RWPE2 (cell line): ENCODE measurements around the gene CDH4.

Experiments
- ATAC-seq: fragments of 200-7000 bp; cut with Tn5 transposase; 3 replicates; pipeline ENCODE4 v1.9.1; 2021; ENCODE audit warnings: low read depth
- DNase-seq: peaks from one replicate; pipeline ENCODE4 v3.0.0-alpha.2; 2020; ENCODE audit warnings: low spot score
- H3K27ac ChIP-seq: fragments of 450-650 bp; 2 replicates; pipeline ENCODE4 v1.5.1; 2017; ENCODE audit warnings: mild to moderate bottlenecking; ENCODE audit not compliant: poor library complexity, severe bottlenecking
- H3K27me3 ChIP-seq: fragments of 250-450 bp; sonication (Bioruptor Pico); 2 replicates; pipeline ENCODE4 v1.5.1; 2021; ENCODE audit warnings: mild to moderate bottlenecking, moderate library complexity; ENCODE audit not compliant: insufficient read depth, poor library complexity, severe bottlenecking
- H3K36me3 ChIP-seq: fragments of 250-450 bp; sonication (Bioruptor Pico); 2 replicates; pipeline ENCODE4 v1.5.1; 2020; ENCODE audit warnings: low read depth, mild to moderate bottlenecking, moderate library complexity
- H3K4me1 ChIP-seq: fragments of 250-450 bp; sonication (Bioruptor Pico); 2 replicates; pipeline ENCODE4 v1.5.1; 2021; ENCODE audit warnings: mild to moderate bottlenecking, moderate library complexity; ENCODE audit not compliant: insufficient read depth, poor library complexity, severe bottlenecking
- H3K4me3 ChIP-seq: fragments of 250-450 bp; sonication (Bioruptor Pico); 2 replicates; pipeline ENCODE4 v1.5.1; 2021; ENCODE audit warnings: mild to moderate bottlenecking, moderate library complexity; ENCODE audit not compliant: severe bottlenecking
- H3K9me3 ChIP-seq: fragments of 250-450 bp; sonication (Bioruptor Pico); 2 replicates; pipeline ENCODE4 v1.5.1; 2021; ENCODE audit warnings: mild to moderate bottlenecking, moderate library complexity; ENCODE audit not compliant: severe bottlenecking
- TF ChIP-seq, protein P1 (sequence below): fragments of 450-650 bp; IDR thresholded peaks from one replicate; pipeline ENCODE4 v1.5.1; 2017; ENCODE audit warnings: mild to moderate bottlenecking, moderate library complexity; ENCODE audit not compliant: poor library complexity, severe bottlenecking

CDH4 gene

DNA sequence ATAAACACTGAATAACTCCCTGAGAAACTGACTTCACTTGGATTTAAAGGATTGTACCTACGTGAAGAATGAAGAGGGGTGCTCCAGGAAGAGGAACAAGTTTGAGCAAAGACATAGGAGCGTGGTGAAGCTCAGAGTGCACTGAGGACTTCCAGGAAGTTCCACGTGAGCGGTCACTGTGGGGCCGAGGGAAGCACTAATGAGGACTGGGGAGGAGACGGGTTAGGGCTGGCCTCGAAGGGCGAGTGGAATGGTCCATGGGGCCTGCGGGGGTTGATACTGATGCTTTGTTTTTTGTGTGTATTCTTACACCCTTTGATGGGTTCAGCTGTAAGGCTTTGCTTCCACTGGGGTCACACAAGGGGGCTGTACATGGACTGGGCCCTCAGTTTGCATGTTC lies 91.9 kb downstream of the CDH4 start:
- Histone ChIP-seq H3K27me3 (no peaks in the 10 kb centered on the region), H3K9me3 (no peaks in the 10 kb centered on the region), H3K4me1 (no peaks in the 10 kb centered on the region), H3K36me3 (no peaks in the 10 kb centered on the region), H3K4me3 (no peak overlapping the region), H3K27ac (no peak overlapping the region)
- DNase-seq, result no peak
- ATAC-seq, result no peak
- TF ChIP-seq, protein P1, sequence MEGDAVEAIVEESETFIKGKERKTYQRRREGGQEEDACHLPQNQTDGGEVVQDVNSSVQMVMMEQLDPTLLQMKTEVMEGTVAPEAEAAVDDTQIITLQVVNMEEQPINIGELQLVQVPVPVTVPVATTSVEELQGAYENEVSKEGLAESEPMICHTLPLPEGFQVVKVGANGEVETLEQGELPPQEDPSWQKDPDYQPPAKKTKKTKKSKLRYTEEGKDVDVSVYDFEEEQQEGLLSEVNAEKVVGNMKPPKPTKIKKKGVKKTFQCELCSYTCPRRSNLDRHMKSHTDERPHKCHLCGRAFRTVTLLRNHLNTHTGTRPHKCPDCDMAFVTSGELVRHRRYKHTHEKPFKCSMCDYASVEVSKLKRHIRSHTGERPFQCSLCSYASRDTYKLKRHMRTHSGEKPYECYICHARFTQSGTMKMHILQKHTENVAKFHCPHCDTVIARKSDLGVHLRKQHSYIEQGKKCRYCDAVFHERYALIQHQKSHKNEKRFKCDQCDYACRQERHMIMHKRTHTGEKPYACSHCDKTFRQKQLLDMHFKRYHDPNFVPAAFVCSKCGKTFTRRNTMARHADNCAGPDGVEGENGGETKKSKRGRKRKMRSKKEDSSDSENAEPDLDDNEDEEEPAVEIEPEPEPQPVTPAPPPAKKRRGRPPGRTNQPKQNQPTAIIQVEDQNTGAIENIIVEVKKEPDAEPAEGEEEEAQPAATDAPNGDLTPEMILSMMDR, result no peak

DNA sequence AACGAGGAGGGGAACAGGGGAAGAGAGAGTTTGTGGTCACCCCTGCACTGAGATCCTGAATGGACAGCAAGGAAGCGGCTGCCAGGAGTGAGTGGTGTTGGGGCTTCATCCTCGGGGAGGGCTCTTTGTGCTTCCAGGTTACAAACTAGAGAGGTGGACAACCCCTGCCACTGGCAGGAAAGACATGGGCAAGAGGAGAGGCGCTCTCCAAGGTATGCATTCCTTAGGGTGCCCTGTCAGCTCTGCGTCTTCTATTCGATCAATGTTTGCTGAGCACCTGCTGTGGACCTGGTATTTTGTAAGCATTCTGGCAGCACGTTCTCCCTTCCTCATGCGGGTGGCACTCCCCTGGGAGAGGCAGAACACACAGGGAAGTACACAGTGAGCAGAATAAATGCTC lies 93.6 kb downstream of the CDH4 start:
- Histone ChIP-seq H3K27me3 (no peaks in the 10 kb centered on the region), H3K4me1 (no peaks in the 10 kb centered on the region), H3K27ac (no peak overlapping the region), H3K4me3 (no peak overlapping the region), H3K36me3 (no peaks in the 10 kb centered on the region), H3K9me3 (no peaks in the 10 kb centered on the region)
- ATAC-seq (no peak), DNase-seq (no peak)
- TF ChIP-seq, protein P1, result no peak

DNA sequence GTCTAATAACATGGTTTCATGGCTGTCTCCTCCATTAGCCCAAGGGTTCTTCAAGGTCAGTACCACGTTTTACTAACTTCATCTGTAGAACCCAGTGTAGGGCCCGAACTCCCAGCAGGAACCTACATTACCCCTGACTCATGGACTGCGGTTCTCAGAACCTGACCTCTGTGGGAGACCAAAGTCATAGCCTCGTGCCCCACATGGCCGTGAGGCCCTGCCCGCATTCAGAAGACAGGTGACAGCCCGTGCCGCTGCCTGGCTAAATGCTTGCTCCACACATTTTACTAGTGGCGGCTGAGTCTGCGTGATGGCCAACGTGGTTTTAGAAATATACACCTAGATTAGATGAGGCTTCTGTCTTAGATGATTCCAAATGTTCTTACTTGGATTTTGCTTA lies 94.9 kb downstream of the CDH4 start:
- no peaks in the 10 kb centered on the region for H3K36me3 ChIP-seq
- TF ChIP-seq, protein P1, result no peak
- no peak for DNase-seq
- peaks cover 4% of the 10 kb centered on the region for H3K4me1 ChIP-seq
- H3K27ac ChIP-seq, result no peak overlapping the region
- H3K4me3 ChIP-seq, result no peak overlapping the region
- no peaks in the 10 kb centered on the region for H3K9me3 ChIP-seq
- ATAC-seq, result no peak
- H3K27me3 ChIP-seq, result no peaks in the 10 kb centered on the region

DNA sequence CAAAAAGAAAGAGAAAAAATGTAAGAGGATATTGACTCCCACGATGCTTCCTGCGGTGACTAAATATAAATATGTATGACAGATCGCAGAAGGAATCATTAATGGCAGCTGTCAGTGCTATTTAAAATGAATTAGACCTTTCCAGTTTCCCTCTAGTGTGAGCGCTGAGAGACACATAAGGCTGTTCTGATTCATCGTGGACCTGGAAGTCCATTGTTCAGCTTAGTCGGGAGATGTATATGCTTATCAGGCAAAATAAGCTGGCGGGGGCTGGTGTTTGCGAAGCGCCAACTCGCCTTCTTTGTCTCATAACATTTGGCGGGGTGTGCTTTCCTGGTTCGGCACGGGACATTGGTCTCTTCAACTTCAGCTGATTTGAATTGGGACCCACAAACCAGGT lies 95.4 kb downstream of the CDH4 start:
- Histone ChIP-seq H3K9me3 (no peaks in the 10 kb centered on the region), H3K27me3 (no peaks in the 10 kb centered on the region), H3K4me3 (no peak overlapping the region), H3K36me3 (no peaks in the 10 kb centered on the region), H3K4me1 (peaks cover 9% of the 10 kb centered on the region), H3K27ac (no peak overlapping the region)
- ATAC-seq (no peak), DNase-seq (no peak)
- TF ChIP-seq, protein P1, result no peak

DNA sequence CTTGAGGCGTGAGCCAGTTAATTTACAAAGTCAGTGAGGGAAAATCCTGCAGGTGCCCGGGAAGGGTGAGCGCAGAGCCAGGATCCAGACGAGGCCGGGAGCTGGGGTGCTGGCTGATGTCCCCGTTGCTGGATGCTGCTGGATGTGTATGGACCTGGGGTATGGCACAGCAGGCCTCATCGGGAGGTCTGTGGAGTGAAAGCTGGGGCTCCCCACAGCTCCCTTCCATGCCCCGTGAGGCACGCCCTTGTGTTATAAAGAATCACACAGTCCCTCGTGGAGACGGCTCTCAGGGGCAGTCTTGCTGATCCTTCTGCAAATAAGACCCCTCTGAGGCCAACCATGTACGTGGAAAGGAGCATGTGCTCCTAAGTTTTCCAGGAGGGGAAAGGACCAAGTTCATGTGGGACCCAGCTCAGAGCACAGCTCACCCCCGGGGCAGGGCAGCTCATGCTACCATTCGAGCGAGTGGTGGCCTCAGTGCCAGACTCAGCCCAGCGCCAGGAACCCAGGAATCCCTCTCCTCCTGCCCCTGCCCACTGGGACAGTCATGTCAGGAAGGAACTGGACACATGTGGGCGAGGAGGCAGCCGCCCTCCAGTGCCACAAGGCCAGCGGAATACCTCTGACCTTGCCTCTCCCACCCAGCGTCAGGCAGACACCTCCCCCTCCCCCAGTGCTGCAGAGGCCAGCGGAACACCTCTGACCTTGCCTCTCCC lies 97.5 kb downstream of the CDH4 start:
- H3K4me1 ChIP-seq, result peaks cover 24% of the 10 kb centered on the region
- no peak overlapping the region for H3K27ac ChIP-seq
- no peak for DNase-seq
- TF ChIP-seq, protein P1, result no peak
- H3K4me3 ChIP-seq, result no peak overlapping the region
- no peaks in the 10 kb centered on the region for H3K27me3 ChIP-seq
- H3K9me3 ChIP-seq, result no peaks in the 10 kb centered on the region
- ATAC-seq, result no peak
- no peaks in the 10 kb centered on the region for H3K36me3 ChIP-seq
